Vagina (tissue), 2 donors: ENCODE measurements around the gene ZBTB42. TPM values are rescaled to one million over a fixed set of nuclear protein-coding genes. Genes with fewer than 3 reads are reported as not detected.

Source experiments
- DNase-seq, 2 donors: peaks; one replicate each; pipeline ENCODE4 v3.0.0-alpha.2; 2017; ENCODE audit errors: extremely low spot score in 2 of 2
- H3K27ac ChIP-seq: fragments of 200-600 bp; sonication (generic); one replicate; pipeline ENCODE4 v1.5.1; 2019
- H3K27me3 ChIP-seq: fragments of 200-600 bp; sonication (generic); one replicate; pipeline ENCODE4 v1.5.1; 2019
- H3K36me3 ChIP-seq, 2 donors: fragments of 200-600 bp; sonication (generic); one replicate each; pipeline ENCODE4 v1.5.1; 2017 to 2019
- H3K4me1 ChIP-seq: fragments of 200-600 bp; sonication (generic); one replicate; pipeline ENCODE4 v1.5.1; 2019
- H3K4me3 ChIP-seq, 2 donors: fragments of 200-600 bp; sonication (generic); 1 replicate in 1 of 2; 2 replicates in 1 of 2; pipeline ENCODE4 v1.5.1; 2016 to 2019
- H3K9me3 ChIP-seq: fragments of 200-600 bp; sonication (generic); one replicate; pipeline ENCODE4 v1.5.1; 2019
- CTCF ChIP-seq, 3 experiments: fragments of 450-650 bp in 2 of 3; fragments of 200-600 bp in 1 of 3; sonication (generic) in 1 of 3; IDR thresholded peaks; one replicate each; pipeline ENCODE4 v1.5.1; 2017 to 2019; ENCODE audit warnings: antibody characterized with exemption in 3 of 3, mild to moderate bottlenecking in 2 of 3, moderate library complexity in 2 of 3
- POLR2A ChIP-seq, 2 donors: fragments of 450-650 bp; IDR thresholded peaks; one replicate each; pipeline ENCODE4 v1.6.1; 2017; ENCODE audit warnings: antibody characterized with exemption in 2 of 2, mild to moderate bottlenecking in 2 of 2, moderate library complexity in 2 of 2
- POLR2AphosphoS5 ChIP-seq, 2 donors: sonication (generic); formaldehyde crosslinking; IDR thresholded peaks; one replicate each; pipeline ENCODE4 v1.9.0; 2017; ENCODE audit warnings: antibody characterized with exemption in 2 of 2, mild to moderate bottlenecking in 2 of 2, low read depth in 1 of 2; ENCODE audit not compliant: insufficient read depth in 1 of 2
- intact Hi-C: fragments of 100-400 bp; cut with DNase I; formaldehyde crosslinking; loops from one replicate; pipeline ENCODE4 v1.15.1; 2023
- total RNA-seq: library from RNA; depleted of rRNA; stranded (reverse); fragments of >200 nt; gene quantifications from one replicate; pipeline ENCODE4 v1.2.3, GENCODE V29; 2016

Gene ZBTB42
- total RNA-seq, 1 donor from 2014 or later, result 7.6 TPM

- no peak for DNase-seq
- Histone ChIP-seq H3K36me3 (peaks cover 0 to 29% of the 10 kb centered on the region in 2 donors), H3K4me3 (no peak overlapping the region), H3K27me3 (no peaks in the 10 kb centered on the region), H3K9me3 (no peaks in the 10 kb centered on the region), H3K4me1 (peaks cover 26% of the 10 kb centered on the region), H3K27ac (no peak overlapping the region)
- no peak for TF ChIP-seq CTCF (IDR thresholded peaks at IDR 0.05)
- no peak for TF ChIP-seq POLR2A (IDR thresholded peaks at IDR 0.05)
- intact Hi-C loops, result no loop called here
Measured at GRCh38 chr14:104757238-104757585, 43.7 kb upstream of the ZBTB42 start.

- Histone ChIP-seq H3K9me3 (no peaks in the 10 kb centered on the region), H3K36me3 (peaks cover 0 to 29% of the 10 kb centered on the region in 2 donors)
Measured at GRCh38 chr14:104757681-104758392, 43.1 kb upstream of the ZBTB42 start.

GRCh38 chr14:104758981-104759969 is 41.6 kb upstream of the ZBTB42 start:
- no peak overlapping the region for H3K4me3 ChIP-seq
- no peak overlapping the region for H3K27ac ChIP-seq
- peaks cover 15% of the 10 kb centered on the region for H3K4me1 ChIP-seq
- H3K36me3 ChIP-seq, result peaks cover 0 to 29% of the 10 kb centered on the region in 2 donors
- intact Hi-C loops, result no loop called here
- DNase-seq, result no peak
- no peaks in the 10 kb centered on the region for H3K27me3 ChIP-seq
- TF ChIP-seq POLR2A (IDR thresholded peaks at IDR 0.05) (no peak), CTCF (IDR thresholded peaks at IDR 0.05) (no peak), POLR2AphosphoS5 (IDR thresholded peaks at IDR 0.05; ENCODE audit: insufficient read depth in 1 of 2, low read depth in 1 of 2) (no peak)
- no peaks in the 10 kb centered on the region for H3K9me3 ChIP-seq

More at GRCh38 chr14:104757681-104758392, 43.1 kb upstream of the ZBTB42 start:
- peaks cover 25% of the 10 kb centered on the region for H3K4me1 ChIP-seq
- DNase-seq, result no peak
- intact Hi-C loops, result no loop called here
- no peak overlapping the region for H3K4me3 ChIP-seq
- H3K27me3 ChIP-seq, result no peaks in the 10 kb centered on the region
- TF ChIP-seq POLR2AphosphoS5 (IDR thresholded peaks at IDR 0.05; ENCODE audit: insufficient read depth in 1 of 2, low read depth in 1 of 2) (no peak), POLR2A (IDR thresholded peaks at IDR 0.05) (no peak), CTCF (IDR thresholded peaks at IDR 0.05) (no peak)
- H3K27ac ChIP-seq, result no peak overlapping the region

- DNase-seq, result no peak
- no peaks in the 10 kb centered on the region for H3K9me3 ChIP-seq
- intact Hi-C loops, result no loop called here
- no peak overlapping the region for H3K4me3 ChIP-seq
- H3K27ac ChIP-seq, result no peak overlapping the region
- no peaks in the 10 kb centered on the region for H3K27me3 ChIP-seq
- H3K4me1 ChIP-seq, result peaks cover 11% of the 10 kb centered on the region
- no peak for TF ChIP-seq POLR2AphosphoS5 (IDR thresholded peaks at IDR 0.05; ENCODE audit: insufficient read depth in 1 of 2, low read depth in 1 of 2)
- no peak for TF ChIP-seq POLR2A (IDR thresholded peaks at IDR 0.05)
- no peak for TF ChIP-seq CTCF (IDR thresholded peaks at IDR 0.05)
- H3K36me3 ChIP-seq, result no peaks in the 10 kb centered on the region
Measured at GRCh38 chr14:104765517-104765916, 35.4 kb upstream of the ZBTB42 start.
